ENCODE results near the gene SLC45A3. TPM values are rescaled to one million over a fixed set of nuclear protein-coding genes. Genes with fewer than 3 reads are reported as not detected.

The SLC45A3 gene
- total RNA-seq, 1 experiment from 2014 or later, result 3.0 TPM

DNA sequence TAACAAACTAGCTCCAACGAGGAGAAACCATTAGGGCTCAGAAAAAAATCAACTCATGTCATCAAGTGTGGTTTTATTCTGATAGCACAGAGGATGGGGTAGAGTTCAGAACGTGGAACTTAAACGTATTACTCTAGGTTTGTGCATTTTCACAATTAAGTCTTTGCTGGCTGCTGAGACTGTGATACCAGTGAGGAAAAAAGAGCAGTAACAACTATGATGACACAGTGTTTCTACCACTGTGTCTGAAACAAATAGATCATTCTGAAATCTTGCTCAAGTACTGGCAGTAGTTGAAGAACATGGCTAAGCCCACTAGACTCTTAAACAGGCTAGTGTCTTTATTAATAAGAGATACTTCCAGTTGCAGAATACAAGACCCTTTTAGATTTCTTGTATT lies 38.7 kb upstream of the SLC45A3 start:
- intact Hi-C loops (cut with micrococcal nuclease; ENCODE audit: unreplicated experiment) (no loop called here), in situ Hi-C loops (cut with HindIII; ENCODE audit: low pct_unique_long_range_greater_than_20kb, low sequenced_read_pairs) (no loop called here)
- TF ChIP-seq POLR2AphosphoS5 (IDR thresholded peaks at IDR 0.05; ENCODE audit: low read depth, low read length), result no peak
- TF ChIP-seq, protein P1, sequence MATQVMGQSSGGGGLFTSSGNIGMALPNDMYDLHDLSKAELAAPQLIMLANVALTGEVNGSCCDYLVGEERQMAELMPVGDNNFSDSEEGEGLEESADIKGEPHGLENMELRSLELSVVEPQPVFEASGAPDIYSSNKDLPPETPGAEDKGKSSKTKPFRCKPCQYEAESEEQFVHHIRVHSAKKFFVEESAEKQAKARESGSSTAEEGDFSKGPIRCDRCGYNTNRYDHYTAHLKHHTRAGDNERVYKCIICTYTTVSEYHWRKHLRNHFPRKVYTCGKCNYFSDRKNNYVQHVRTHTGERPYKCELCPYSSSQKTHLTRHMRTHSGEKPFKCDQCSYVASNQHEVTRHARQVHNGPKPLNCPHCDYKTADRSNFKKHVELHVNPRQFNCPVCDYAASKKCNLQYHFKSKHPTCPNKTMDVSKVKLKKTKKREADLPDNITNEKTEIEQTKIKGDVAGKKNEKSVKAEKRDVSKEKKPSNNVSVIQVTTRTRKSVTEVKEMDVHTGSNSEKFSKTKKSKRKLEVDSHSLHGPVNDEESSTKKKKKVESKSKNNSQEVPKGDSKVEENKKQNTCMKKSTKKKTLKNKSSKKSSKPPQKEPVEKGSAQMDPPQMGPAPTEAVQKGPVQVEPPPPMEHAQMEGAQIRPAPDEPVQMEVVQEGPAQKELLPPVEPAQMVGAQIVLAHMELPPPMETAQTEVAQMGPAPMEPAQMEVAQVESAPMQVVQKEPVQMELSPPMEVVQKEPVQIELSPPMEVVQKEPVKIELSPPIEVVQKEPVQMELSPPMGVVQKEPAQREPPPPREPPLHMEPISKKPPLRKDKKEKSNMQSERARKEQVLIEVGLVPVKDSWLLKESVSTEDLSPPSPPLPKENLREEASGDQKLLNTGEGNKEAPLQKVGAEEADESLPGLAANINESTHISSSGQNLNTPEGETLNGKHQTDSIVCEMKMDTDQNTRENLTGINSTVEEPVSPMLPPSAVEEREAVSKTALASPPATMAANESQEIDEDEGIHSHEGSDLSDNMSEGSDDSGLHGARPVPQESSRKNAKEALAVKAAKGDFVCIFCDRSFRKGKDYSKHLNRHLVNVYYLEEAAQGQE (IDR thresholded peaks at IDR 0.05; ENCODE audit: insufficient read depth in 1 of 2, low read depth in 2 of 2, low read length in 1 of 2), result no peak
- no peak for TF ChIP-seq SIN3A (IDR thresholded peaks at IDR 0.05; ENCODE audit: borderline replicate concordance, insufficient read depth, low read depth, low read length)
- TF ChIP-seq, protein P2, sequence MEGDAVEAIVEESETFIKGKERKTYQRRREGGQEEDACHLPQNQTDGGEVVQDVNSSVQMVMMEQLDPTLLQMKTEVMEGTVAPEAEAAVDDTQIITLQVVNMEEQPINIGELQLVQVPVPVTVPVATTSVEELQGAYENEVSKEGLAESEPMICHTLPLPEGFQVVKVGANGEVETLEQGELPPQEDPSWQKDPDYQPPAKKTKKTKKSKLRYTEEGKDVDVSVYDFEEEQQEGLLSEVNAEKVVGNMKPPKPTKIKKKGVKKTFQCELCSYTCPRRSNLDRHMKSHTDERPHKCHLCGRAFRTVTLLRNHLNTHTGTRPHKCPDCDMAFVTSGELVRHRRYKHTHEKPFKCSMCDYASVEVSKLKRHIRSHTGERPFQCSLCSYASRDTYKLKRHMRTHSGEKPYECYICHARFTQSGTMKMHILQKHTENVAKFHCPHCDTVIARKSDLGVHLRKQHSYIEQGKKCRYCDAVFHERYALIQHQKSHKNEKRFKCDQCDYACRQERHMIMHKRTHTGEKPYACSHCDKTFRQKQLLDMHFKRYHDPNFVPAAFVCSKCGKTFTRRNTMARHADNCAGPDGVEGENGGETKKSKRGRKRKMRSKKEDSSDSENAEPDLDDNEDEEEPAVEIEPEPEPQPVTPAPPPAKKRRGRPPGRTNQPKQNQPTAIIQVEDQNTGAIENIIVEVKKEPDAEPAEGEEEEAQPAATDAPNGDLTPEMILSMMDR (IDR thresholded peaks at IDR 0.05), result no peak
- no peak for TF ChIP-seq TCF7L2 (IDR thresholded peaks at IDR 0.05; ENCODE audit: low read depth, low read length)
- no peak for DNase-seq (ENCODE audit: low read depth, low spot score)
- no peak overlapping the region for H3K27ac ChIP-seq (ENCODE audit: low read length)
- ChIA-PET POLR2A (no interaction called here), CTCF (no interaction called here)
- no peaks in the 10 kb centered on the region for H3K9me3 ChIP-seq (ENCODE audit: control insufficient read depth, insufficient read depth, low read depth, low read length)
- H3K4me3 ChIP-seq (ENCODE audit: low read depth in 2 of 2, low read length in 2 of 2), result no peak overlapping the region
- H3K36me3 ChIP-seq (ENCODE audit: control insufficient read depth, insufficient read depth, low read length), result peaks cover 75% of the 10 kb centered on the region
- peaks cover 6% of the 10 kb centered on the region; the same call in 1 of the 2 replicates for H3K4me1 ChIP-seq (ENCODE audit: control insufficient read depth, insufficient read depth, low read length)
- H3K27me3 ChIP-seq (ENCODE audit: control insufficient read depth, insufficient read depth, low read length), result no peaks in the 10 kb centered on the region
- ATAC-seq, result no peak
- no TSS peak for BruUV-seq (replicated peaks)

DNA sequence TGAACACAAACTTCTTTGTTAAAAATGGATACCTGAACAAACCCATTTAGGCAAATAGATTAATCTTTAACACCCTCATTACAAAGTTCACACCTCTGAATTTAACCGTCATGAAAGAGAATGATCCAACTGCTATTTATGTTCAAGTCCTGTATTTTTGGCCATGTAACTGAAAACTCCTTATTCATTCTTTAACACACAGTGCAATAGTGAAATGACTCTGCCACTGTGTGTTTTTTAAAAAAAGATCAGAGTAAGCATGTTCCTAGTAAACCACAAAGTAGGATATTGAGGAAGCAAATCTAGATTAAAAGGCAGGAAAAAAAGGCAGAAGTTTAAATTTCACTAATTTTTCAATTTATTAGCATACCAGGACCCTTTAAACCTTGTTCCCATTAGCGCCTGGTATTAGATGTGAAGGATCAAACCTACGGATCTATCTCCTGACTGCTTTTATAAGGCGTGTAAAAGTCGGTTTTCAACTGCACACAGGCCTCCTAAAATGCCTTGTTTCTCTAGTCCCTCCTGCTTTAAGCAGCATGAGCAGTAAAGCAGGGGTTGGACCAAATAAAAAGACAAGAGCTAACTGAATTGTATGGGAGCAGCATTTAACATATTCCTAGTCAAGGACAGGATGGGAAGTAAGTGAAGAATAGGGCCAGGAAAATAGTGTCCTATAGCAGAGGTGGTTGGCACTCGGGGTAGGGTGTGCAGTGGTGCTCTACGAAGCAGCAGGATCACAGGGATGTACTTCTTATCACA lies 36.2 kb upstream of the SLC45A3 start:
- no TSS peak for BruUV-seq (replicated peaks)
- H3K27ac ChIP-seq (ENCODE audit: low read length), result no peak overlapping the region
- peaks cover 62% of the 10 kb centered on the region for H3K36me3 ChIP-seq (ENCODE audit: control insufficient read depth, insufficient read depth, low read length)
- H3K9me3 ChIP-seq (ENCODE audit: control insufficient read depth, insufficient read depth, low read depth, low read length), result no peaks in the 10 kb centered on the region
- CTCF ChIA-PET, result no interaction called here
- H3K27me3 ChIP-seq (ENCODE audit: control insufficient read depth, insufficient read depth, low read length), result no peaks in the 10 kb centered on the region
- in situ Hi-C loops (cut with HindIII; ENCODE audit: low pct_unique_long_range_greater_than_20kb, low sequenced_read_pairs) (no loop called here), intact Hi-C loops (cut with micrococcal nuclease; ENCODE audit: unreplicated experiment) (no loop called here)
- H3K4me3 ChIP-seq (ENCODE audit: low read depth in 2 of 2, low read length in 2 of 2), result no peak overlapping the region
- DNase-seq (ENCODE audit: low read depth, low spot score), result no peak
- peaks cover 6% of the 10 kb centered on the region; the same call in 1 of the 2 replicates for H3K4me1 ChIP-seq (ENCODE audit: control insufficient read depth, insufficient read depth, low read length)
- POLR2A ChIA-PET, result no interaction called here
- TF ChIP-seq, protein P1 (IDR thresholded peaks at IDR 0.05; ENCODE audit: insufficient read depth in 1 of 2, low read depth in 2 of 2, low read length in 1 of 2), result no peak
- TF ChIP-seq, protein P2 (IDR thresholded peaks at IDR 0.05), result no peak
- TF ChIP-seq TCF7L2 (IDR thresholded peaks at IDR 0.05; ENCODE audit: low read depth, low read length) (no peak), SIN3A (IDR thresholded peaks at IDR 0.05; ENCODE audit: borderline replicate concordance, insufficient read depth, low read depth, low read length) (no peak), POLR2AphosphoS5 (IDR thresholded peaks at IDR 0.05; ENCODE audit: low read depth, low read length) (no peak)
- ATAC-seq, result no peak

All from Panc1 (cell line).